Stomach (tissue), 9 donors: Measurements from ENCODE around the gene OBP2B. TPM values are rescaled to one million over a fixed set of nuclear protein-coding genes. Genes with fewer than 3 reads are reported as not detected.
"Not testable (repeated sequence)": the region's sequence is repeated elsewhere in the genome, so short reads cannot be mapped to it uniquely, and the experiment has no call there.

Source experiments
- DNase-seq, 2 donors: peaks; one replicate each; pipeline versions ENCODE4 v3.0.0 to v3.0.0-alpha.2; 2013 to 2019
- H3K27ac ChIP-seq, 5 donors: fragments of 200-600 bp in 4 of 5; sonication (generic) in 4 of 5; one replicate each; pipeline ENCODE4 v1.5.1; 2013 to 2019; ENCODE audit warnings: mild to moderate bottlenecking in 1 of 5, moderate library complexity in 1 of 5
- H3K27me3 ChIP-seq, 3 donors: fragments of 200-600 bp; sonication (generic); one replicate each; pipeline ENCODE4 v1.5.1; 2017 to 2019; ENCODE audit warnings: mixed run types in 1 of 3
- H3K36me3 ChIP-seq, 4 donors: fragments of 200-600 bp; sonication (generic); 1 replicate in 3 of 4; 2 replicates in 1 of 4; pipeline ENCODE4 v1.5.1; 2016 to 2019
- H3K4me1 ChIP-seq, 4 donors: fragments of 200-600 bp; sonication (generic); one replicate each; pipeline ENCODE4 v1.5.1; 2016 to 2019
- H3K4me3 ChIP-seq, 4 donors: fragments of 200-600 bp; sonication (generic) in 3 of 4; one replicate each; pipeline ENCODE4 v1.5.1; 2016 to 2019; ENCODE audit warnings: mild to moderate bottlenecking in 1 of 4
- H3K9me3 ChIP-seq, 4 donors: fragments of 200-600 bp; sonication (generic); one replicate each; pipeline ENCODE4 v1.5.1; 2016 to 2019
- CTCF ChIP-seq, 7 experiments: fragments of 450-650 bp in 4 of 7; fragments of 200-600 bp in 3 of 7; sonication (generic) in 3 of 7; IDR thresholded peaks; one replicate each; pipeline ENCODE4 v1.5.1; 2016 to 2019; ENCODE audit warnings: antibody characterized with exemption in 7 of 7, control low read depth in 2 of 7, mild to moderate bottlenecking in 1 of 7
- EP300 ChIP-seq: sonication (generic); formaldehyde crosslinking; IDR thresholded peaks from one replicate; pipeline ENCODE4 v1.6.1; 2017; ENCODE audit warnings: antibody characterized with exemption
- POLR2A ChIP-seq, 4 donors: fragments of 450-650 bp; IDR thresholded peaks; one replicate each; pipeline ENCODE4 v1.6.1; 2016; ENCODE audit warnings: antibody characterized with exemption in 4 of 4, control low read depth in 2 of 4, mild to moderate bottlenecking in 1 of 4, moderate library complexity in 1 of 4
- POLR2AphosphoS5 ChIP-seq, 3 donors: sonication (generic); formaldehyde crosslinking; IDR thresholded peaks; one replicate each; pipeline ENCODE4 v1.6.1; 2016; ENCODE audit warnings: antibody characterized with exemption in 3 of 3
- WGBS, 5 donors: extraction: QIAGEN DNeasy Blood & Tissue Kit in 3 of 5; methylation state at CpG; one replicate each; pipeline versions ENCODE4 v1.1.5 to v1.1.7; 2013 to 2018; 5-methylcytosine and 5-hydroxymethylcytosine counted together
- intact Hi-C: fragments of 100-400 bp; cut with DNase I; formaldehyde crosslinking; loops from one replicate; pipeline ENCODE4 v1.15.1; 2023; ENCODE audit warnings: low total_unique reads
- polyA plus RNA-seq, 3 donors: library from polyadenylated mRNA; stranded (reverse); fragments of 200-250 nt; gene quantifications; one replicate each; pipeline ENCODE4 v1.2.3, GENCODE V29; 2013
- total RNA-seq, 5 donors: library from RNA; depleted of rRNA; stranded (reverse); fragments of >200 nt; gene quantifications; one replicate each; pipeline versions ENCODE4 v1.1.0 to v1.2.3, GENCODE V29; 2014 to 2016
- donor health status: healthy with polysubstance abuse.
- donor health status: Bipolar disorder and iron deficiency.
- donor health status: healthy.

Gene OBP2B
- total and polyA plus RNA-seq, 8 donors: not detected

- 89 to 95% (median 93%) methylated on average over 11 of the region's 11 CpGs for WGBS, 5 donors
- no peak for DNase-seq
- H3K27ac ChIP-seq: no peak overlapping the region
- H3K4me1 ChIP-seq: no peaks in the 10 kb centered on the region
- no peaks in the 10 kb centered on the region for H3K36me3 ChIP-seq
- no peak overlapping the region for H3K4me3 ChIP-seq
- TF ChIP-seq POLR2A (IDR thresholded peaks at IDR 0.05) (no peak), EP300 (no peak), POLR2AphosphoS5 (IDR thresholded peaks at IDR 0.05) (no peak), CTCF (IDR thresholded peaks at IDR 0.05) (no peak)
- H3K9me3 ChIP-seq: no peaks in the 10 kb centered on the region
- intact Hi-C loops: loop anchor here (5.0 kb wide), 1 partner anchor 1307 kb away; no protein-coding TSS in a partner anchor
- H3K27me3 ChIP-seq: peaks cover 0 to 12% (median 0%) of the 10 kb centered on the region in 3 donors
Measured at GRCh38 chr9:133170716-133171115, 38.3 kb downstream of the OBP2B start.

GRCh38 chr9:133169687-133170086 lies 39.4 kb downstream of the OBP2B start:
- not testable (repeated sequence) for H3K36me3 ChIP-seq, H3K4me1 ChIP-seq, H3K27ac ChIP-seq, H3K9me3 ChIP-seq, DNase-seq, H3K4me3 ChIP-seq
- peaks cover 0 to 12% (median 0%) of the 10 kb centered on the region in 3 donors for H3K27me3 ChIP-seq
- intact Hi-C loops: loop anchor here (5.0 kb wide), 1 partner anchor 1308 kb away; no protein-coding TSS in a partner anchor
- 86 to 93% (median 89%) methylated on average over 12 of the region's 12 CpGs for WGBS, 5 donors

- no peaks in the 10 kb centered on the region for H3K36me3 ChIP-seq
- no peak overlapping the region for H3K27ac ChIP-seq
- H3K27me3 ChIP-seq: peaks cover 0 to 12% (median 0%) of the 10 kb centered on the region in 3 donors
- TF ChIP-seq CTCF (IDR thresholded peaks at IDR 0.05) (no peak), POLR2A (IDR thresholded peaks at IDR 0.05) (no peak)
- 89 to 98% (median 97%) methylated on average over 13 of the region's 13 CpGs for WGBS, 5 donors
- DNase-seq: no peak
- no peak overlapping the region for H3K4me3 ChIP-seq
- peaks cover 9 to 14% (median 11%) of the 10 kb centered on the region in 4 donors for H3K4me1 ChIP-seq
- intact Hi-C loops: no loop called here
- no peaks in the 10 kb centered on the region for H3K9me3 ChIP-seq
Measured at GRCh38 chr9:133169102-133169501, 39.9 kb downstream of the OBP2B start.

- no peak for DNase-seq
- H3K4me3 ChIP-seq: no peak overlapping the region
- peaks cover 0 to 14% (median 0%) of the 10 kb centered on the region in 3 donors for H3K27me3 ChIP-seq
- intact Hi-C loops: no loop called here
- 59 to 70% (median 61%) methylated on average over 6 of the region's 6 CpGs for WGBS, 5 donors
- no peaks in the 10 kb centered on the region for H3K9me3 ChIP-seq
- TF ChIP-seq EP300 (no peak), POLR2AphosphoS5 (IDR thresholded peaks at IDR 0.05) (no peak)
- H3K36me3 ChIP-seq: no peaks in the 10 kb centered on the region
- peaks cover 15 to 21% (median 18%) of the 10 kb centered on the region in 4 donors for H3K4me1 ChIP-seq
- H3K27ac ChIP-seq: no peak overlapping the region
Measured at GRCh38 chr9:133168432-133168831, 40.6 kb downstream of the OBP2B start.

GRCh38 chr9:133167769-133168168 lies 41.3 kb downstream of the OBP2B start:
- intact Hi-C loops: no loop called here
- no peak overlapping the region for H3K4me3 ChIP-seq
- no peak for DNase-seq
- no peaks in the 10 kb centered on the region for H3K36me3 ChIP-seq
- H3K27ac ChIP-seq: no peak overlapping the region
- peaks cover 0 to 20% (median 0%) of the 10 kb centered on the region in 3 donors for H3K27me3 ChIP-seq
- 84 to 95% (median 90%) methylated on average over 2 to 3 of the region's 3 CpGs; no CpG with 5 or more reads in 1 of the 5 donors for WGBS, 5 donors
- H3K9me3 ChIP-seq: no peaks in the 10 kb centered on the region
- peaks cover 22 to 27% (median 24%) of the 10 kb centered on the region in 4 donors for H3K4me1 ChIP-seq
- no peak for TF ChIP-seq EP300
- TF ChIP-seq POLR2AphosphoS5 (IDR thresholded peaks at IDR 0.05): no peak
- TF ChIP-seq POLR2A (IDR thresholded peaks at IDR 0.05): no peak
- no peak for TF ChIP-seq CTCF (IDR thresholded peaks at IDR 0.05)
